C4-2B (cell line): Measurements from ENCODE around the gene PTPRN2.

Experiments
- ZFX ChIP-seq: fragments of 450-650 bp; IDR thresholded peaks from 2 replicates; pipeline ENCODE4 v1.6.1; 2017
- TF ChIP-seq, protein P1 (sequence below): fragments of 450-650 bp; conservative IDR thresholded peaks from 2 replicates; pipeline ENCODE4 v1.5.1; 2017; ENCODE audit warnings: mild to moderate bottlenecking

DNA sequence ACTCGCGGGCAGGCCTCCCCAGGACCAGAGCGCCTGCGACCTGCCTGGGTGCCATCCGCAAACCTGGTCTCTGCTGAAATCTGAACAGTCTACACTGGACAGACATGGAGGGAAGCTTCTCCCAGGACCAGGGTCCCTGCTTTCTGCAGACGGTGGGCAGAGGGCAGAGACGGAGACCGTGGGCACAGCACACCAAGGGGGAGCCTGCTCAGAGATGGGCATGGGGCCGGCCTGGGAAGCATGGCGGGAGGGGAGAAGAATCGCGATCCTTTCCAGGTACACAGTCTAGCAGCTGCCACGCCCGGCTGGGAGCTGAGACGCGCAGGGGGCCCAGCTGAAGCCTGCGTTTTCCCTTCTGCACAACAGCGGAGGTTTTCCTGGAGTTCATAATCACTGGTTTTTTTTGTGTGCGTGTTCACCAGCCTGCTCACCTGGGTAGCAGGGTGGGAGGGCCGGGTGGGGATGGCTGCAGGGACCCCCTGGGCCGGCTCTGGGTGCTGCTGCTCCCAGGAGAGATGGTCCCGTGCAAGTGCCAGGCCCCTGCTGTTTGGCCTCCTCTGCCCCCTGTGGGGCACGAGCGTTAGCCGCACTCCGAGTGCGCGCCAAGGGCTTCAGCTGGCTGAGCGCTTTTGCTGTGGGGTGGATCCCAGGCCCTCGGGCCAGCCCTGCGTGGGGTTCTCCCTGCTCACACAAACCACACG, 802.0 kb downstream of the PTPRN2 start:
- TF ChIP-seq, protein P1, sequence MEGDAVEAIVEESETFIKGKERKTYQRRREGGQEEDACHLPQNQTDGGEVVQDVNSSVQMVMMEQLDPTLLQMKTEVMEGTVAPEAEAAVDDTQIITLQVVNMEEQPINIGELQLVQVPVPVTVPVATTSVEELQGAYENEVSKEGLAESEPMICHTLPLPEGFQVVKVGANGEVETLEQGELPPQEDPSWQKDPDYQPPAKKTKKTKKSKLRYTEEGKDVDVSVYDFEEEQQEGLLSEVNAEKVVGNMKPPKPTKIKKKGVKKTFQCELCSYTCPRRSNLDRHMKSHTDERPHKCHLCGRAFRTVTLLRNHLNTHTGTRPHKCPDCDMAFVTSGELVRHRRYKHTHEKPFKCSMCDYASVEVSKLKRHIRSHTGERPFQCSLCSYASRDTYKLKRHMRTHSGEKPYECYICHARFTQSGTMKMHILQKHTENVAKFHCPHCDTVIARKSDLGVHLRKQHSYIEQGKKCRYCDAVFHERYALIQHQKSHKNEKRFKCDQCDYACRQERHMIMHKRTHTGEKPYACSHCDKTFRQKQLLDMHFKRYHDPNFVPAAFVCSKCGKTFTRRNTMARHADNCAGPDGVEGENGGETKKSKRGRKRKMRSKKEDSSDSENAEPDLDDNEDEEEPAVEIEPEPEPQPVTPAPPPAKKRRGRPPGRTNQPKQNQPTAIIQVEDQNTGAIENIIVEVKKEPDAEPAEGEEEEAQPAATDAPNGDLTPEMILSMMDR: no peak
- TF ChIP-seq ZFX: no peak
